Measurements from ENCODE around the gene TNRC18. TPM values are rescaled to one million over a fixed set of nuclear protein-coding genes. Genes with fewer than 3 reads are reported as not detected.
"Not testable (repeated sequence)": the region's sequence is repeated elsewhere in the genome, so short reads cannot be mapped to it uniquely, and the experiment has no call there.

TNRC18 gene
- total RNA-seq, 2 donors from 2014 or later = 46.9 to 47.7 TPM

- no peak overlapping the region for H3K27ac Mint-ChIP-seq
- H3K36me3 Mint-ChIP-seq = no peaks in the 10 kb centered on the region
- no peak for DNase-seq (ENCODE audit: low spot score in 2 of 2)
- H3K9me3 Mint-ChIP-seq = no peaks in the 10 kb centered on the region
- ATAC-seq = no peak
Measured at GRCh38 chr7:5276611-5277010, 147.0 kb downstream of the TNRC18 start.

DNA sequence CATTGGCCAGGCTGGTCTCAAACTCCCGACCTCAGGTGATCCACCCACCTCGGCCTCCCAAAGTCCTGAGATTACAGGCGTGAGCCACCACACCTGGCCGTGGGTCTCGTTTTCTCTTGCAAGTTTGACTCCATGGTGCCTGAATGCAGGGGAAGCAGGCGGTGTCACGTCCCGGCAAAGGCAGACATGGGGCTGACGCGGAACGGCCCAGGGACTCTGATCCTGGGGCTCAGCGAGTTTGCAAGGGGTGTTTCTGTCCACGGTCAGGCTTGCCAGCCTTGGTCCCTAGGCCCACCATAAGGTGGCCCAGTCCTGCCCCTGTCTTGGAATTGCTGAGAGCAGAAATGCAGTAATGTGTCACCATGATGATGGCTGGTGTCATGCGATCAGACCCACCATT is 147.5 kb downstream of the TNRC18 start:
- not testable (repeated sequence) for H3K9me3 Mint-ChIP-seq; H3K36me3 Mint-ChIP-seq; ATAC-seq; H3K27ac Mint-ChIP-seq; DNase-seq (ENCODE audit: low spot score in 2 of 2)

GRCh38 chr7:5275510-5275909 is 148.1 kb downstream of the TNRC18 start:
- H3K27ac Mint-ChIP-seq; DNase-seq (ENCODE audit: low spot score in 2 of 2); H3K9me3 Mint-ChIP-seq; H3K36me3 Mint-ChIP-seq; ATAC-seq: not testable (repeated sequence)

DNA sequence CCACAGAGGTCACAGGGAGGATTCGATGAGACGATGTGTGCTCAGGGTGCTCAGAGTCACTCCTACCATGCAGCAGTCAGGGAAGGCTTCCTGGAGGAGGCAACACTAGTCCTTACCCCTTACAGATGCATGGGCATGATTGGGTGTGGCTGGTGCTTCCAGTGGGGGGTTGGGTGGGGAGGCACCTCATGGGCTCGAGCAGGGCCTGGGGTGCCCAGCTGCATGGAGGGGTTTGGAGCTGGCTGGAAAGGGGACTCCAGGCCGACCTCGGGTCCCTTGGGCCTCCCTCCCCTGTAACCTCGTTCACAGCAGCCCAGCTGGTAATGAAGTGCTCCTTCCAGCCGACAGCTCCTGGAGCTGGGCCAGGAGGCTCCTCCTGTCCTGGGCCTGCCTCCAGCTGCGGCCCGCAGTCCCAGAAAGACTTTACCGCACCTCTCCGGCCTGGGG is 148.6 kb downstream of the TNRC18 start:
- not testable (repeated sequence) for H3K36me3 Mint-ChIP-seq, H3K9me3 Mint-ChIP-seq, ATAC-seq

DNA sequence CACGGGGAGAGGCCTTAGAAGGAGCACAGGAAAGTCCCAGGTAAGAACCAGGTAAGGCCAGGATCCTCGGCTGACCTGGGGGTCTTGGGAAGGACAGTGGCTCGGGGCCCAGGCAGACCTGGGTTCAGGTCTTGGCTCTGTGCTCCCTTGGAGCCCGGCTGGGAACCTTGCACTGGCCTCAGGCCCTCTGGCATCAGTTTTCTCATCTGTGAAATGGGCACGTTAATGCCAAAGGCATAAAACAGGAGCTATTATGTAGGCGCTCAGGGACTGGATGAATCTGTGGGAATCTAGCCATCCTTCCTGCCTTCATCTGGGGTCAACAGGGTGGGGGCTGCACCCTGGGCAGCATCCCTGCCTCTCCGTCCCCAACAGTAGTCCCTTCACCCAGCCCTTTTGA is 149.2 kb downstream of the TNRC18 start:
- no peaks in the 10 kb centered on the region for H3K9me3 Mint-ChIP-seq

More for the DNA sequence above, 148.6 kb downstream of the TNRC18 start:
- H3K27ac Mint-ChIP-seq; DNase-seq (ENCODE audit: low spot score in 2 of 2): not testable (repeated sequence)

DNA sequence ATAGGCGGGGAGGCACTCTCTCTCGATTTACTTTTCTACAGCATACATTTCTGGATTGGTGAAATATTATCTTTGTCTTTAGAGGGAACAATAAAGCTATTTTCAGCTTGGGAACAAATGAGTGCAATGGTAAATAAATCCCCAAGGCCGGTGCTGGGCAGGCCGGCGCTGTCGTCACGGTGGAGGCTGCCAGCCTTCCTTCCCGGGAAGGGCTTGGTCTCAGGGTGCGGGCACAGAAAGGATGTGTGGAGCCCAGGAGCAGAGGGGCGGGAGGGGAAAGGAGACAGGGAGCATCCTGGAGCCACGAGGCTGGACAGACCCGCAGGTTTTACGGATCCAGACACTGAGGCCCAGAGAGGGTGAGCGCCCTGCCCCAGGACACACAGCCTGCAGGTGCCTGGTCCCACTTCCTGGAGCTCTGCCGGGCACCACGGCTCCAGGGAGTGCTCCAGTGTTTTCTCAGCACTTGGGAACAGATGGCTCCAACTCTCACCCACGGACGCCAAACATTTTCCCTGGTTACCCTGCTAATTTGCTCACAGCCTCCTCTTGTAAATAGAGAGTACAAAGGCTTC is 149.7 kb downstream of the TNRC18 start:
- not testable (repeated sequence) for H3K27ac Mint-ChIP-seq; H3K36me3 Mint-ChIP-seq; ATAC-seq; H3K9me3 Mint-ChIP-seq; DNase-seq (ENCODE audit: low spot score in 2 of 2)

More for the DNA sequence above, 149.2 kb downstream of the TNRC18 start:
- Mint-ChIP-seq H3K27ac (no peak overlapping the region), H3K36me3 (no peaks in the 10 kb centered on the region)
- ATAC-seq = no peak
- no peak for DNase-seq (ENCODE audit: low spot score in 2 of 2)

- Mint-ChIP-seq H3K9me3 (no peaks in the 10 kb centered on the region), H3K27ac (no peak overlapping the region)
- ATAC-seq = no peak
Measured at GRCh38 chr7:5270788-5271187, 152.8 kb downstream of the TNRC18 start.

GRCh38 chr7:5269992-5270657 is 153.5 kb downstream of the TNRC18 start:
- not testable (repeated sequence) for H3K27ac Mint-ChIP-seq; ATAC-seq; DNase-seq (ENCODE audit: low spot score in 2 of 2); H3K9me3 Mint-ChIP-seq; H3K36me3 Mint-ChIP-seq

More at GRCh38 chr7:5270788-5271187, 152.8 kb downstream of the TNRC18 start:
- no peaks in the 10 kb centered on the region for H3K36me3 Mint-ChIP-seq
- DNase-seq (ENCODE audit: low spot score in 2 of 2) = no peak

- not testable (repeated sequence) for DNase-seq (ENCODE audit: low spot score in 2 of 2); ATAC-seq; H3K9me3 Mint-ChIP-seq; H3K27ac Mint-ChIP-seq; H3K36me3 Mint-ChIP-seq
Measured at GRCh38 chr7:5267829-5268228, 155.8 kb downstream of the TNRC18 start.

DNA sequence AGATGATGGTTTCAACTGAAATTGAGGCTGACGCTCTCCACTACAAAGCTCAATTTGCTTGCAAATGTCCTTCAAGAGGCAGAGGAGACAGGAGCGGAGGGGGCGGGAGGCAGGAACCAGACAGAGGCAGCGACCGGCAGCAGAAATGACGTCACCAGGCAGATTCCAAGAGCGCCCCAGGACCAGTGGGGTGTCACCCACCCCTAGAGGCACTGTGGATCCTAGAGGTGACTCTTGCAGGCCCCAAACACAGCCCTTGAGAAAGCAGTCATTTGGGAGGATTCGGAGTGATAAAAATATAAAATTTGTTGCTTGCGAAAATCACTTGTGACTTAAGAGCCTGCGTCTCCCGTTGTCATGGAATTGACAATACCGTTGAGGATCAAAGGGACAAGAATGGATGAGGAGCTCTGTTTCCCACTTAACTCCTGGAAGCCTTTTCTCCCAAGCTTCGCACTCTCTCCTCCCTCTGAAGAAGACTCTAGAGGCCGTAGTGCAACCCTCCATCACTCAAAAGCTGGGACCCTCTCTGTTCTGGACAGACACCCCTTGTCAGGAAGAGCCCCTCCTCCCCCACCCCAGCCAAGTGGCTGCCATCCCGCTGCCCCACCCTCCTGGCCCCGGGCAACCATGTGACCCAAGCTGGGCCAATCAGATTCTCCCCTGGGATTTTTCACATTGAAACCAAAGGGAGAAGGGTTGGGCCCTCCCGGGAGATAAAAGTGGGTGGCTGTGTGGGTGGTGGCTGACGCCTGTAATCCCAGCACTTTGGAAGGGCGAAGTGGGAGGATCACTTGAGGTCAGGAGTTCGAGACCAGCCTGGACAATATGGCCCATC is 157.2 kb downstream of the TNRC18 start:
- H3K9me3 Mint-ChIP-seq = no peaks in the 10 kb centered on the region
- H3K36me3 Mint-ChIP-seq = no peaks in the 10 kb centered on the region
- DNase-seq (ENCODE audit: low spot score in 2 of 2) = no peak
- H3K27ac Mint-ChIP-seq = no peak overlapping the region
- ATAC-seq = no peak

DNA sequence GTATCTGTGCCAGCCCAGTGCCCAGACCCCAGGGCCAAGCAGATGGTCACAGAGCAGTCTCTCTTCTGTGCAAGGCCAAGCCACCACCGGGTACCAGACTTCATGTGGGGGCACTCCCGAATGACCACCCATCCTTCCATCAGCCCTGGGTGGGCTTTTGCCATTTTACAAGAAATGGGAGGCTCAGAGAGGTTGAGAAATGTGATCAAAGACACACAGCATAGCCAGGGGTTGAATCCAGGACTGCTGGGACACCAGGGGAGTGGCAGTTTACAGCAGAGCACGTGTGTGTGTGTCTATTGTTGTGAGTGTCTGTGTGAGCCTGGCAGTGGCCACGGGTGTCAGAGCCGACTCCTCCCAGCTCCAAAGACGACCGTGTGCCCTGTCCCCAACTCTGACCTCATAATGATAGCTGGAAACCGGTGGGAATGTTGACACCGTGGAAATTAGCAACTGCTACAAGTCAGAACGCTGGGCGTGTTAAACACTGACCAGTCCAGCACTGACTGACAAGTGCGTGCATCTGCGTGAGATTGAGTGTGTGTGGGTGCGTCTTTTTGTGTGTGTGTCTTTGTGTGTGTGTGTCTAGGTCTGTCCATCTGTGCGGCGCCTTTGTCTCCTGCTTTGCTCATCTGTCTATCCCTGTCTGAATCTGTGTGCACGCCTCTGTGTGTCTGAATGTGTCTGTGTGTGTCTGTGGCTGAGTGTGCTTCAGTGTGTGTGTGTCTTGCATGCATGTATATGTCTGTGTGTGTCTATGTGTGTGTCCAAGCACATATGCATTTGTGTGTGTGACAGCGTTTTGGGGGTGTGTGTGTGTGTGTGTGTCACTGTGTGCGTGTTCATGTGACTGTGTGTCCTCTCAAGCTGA is 158.1 kb downstream of the TNRC18 start:
- H3K36me3 Mint-ChIP-seq = no peaks in the 10 kb centered on the region
- ATAC-seq (no peak), DNase-seq (ENCODE audit: low spot score in 2 of 2) (no peak)
- no peaks in the 10 kb centered on the region for H3K9me3 Mint-ChIP-seq
- H3K27ac Mint-ChIP-seq = no peak overlapping the region

GRCh38 chr7:5263066-5263465 is 160.6 kb downstream of the TNRC18 start:
- not testable (repeated sequence) for ATAC-seq; H3K27ac Mint-ChIP-seq; DNase-seq (ENCODE audit: low spot score in 2 of 2); H3K9me3 Mint-ChIP-seq; H3K36me3 Mint-ChIP-seq

- not testable (repeated sequence) for H3K27ac Mint-ChIP-seq; DNase-seq (ENCODE audit: low spot score in 2 of 2); ATAC-seq; H3K36me3 Mint-ChIP-seq; H3K9me3 Mint-ChIP-seq
Measured at GRCh38 chr7:5260530-5261068, 163.0 kb downstream of the TNRC18 start.
